KMS-11 (cell line): ENCODE results near the gene EVC2.

Source experiments
- H2AFZ ChIP-seq: fragments of 200-600 bp; sonication (generic); 2 replicates; pipeline ENCODE4 v1.6.1; 2016; ENCODE audit warnings: antibody characterized with exemption, mixed run types, low read depth
- H3K27ac ChIP-seq: fragments of 200-600 bp; sonication (generic); 2 replicates; pipeline ENCODE4 v1.6.1; 2016; ENCODE audit warnings: mild to moderate bottlenecking, mixed run types
- H3K27me3 ChIP-seq: fragments of 200-600 bp; sonication (generic); 2 replicates; pipeline ENCODE4 v1.6.1; 2017; ENCODE audit warnings: mild to moderate bottlenecking, low read depth, mixed run types, moderate library complexity; ENCODE audit not compliant: insufficient read depth
- H3K36me3 ChIP-seq: fragments of 200-600 bp; sonication (generic); 2 replicates; pipeline ENCODE4 v1.6.1; 2017; ENCODE audit warnings: mild to moderate bottlenecking, mixed run types; ENCODE audit not compliant: insufficient read depth
- H3K4me1 ChIP-seq: fragments of 200-600 bp; sonication (generic); 2 replicates; pipeline ENCODE4 v1.6.1; 2016; ENCODE audit warnings: mild to moderate bottlenecking, low read depth, mixed run types; ENCODE audit not compliant: poor library complexity, severe bottlenecking
- H3K4me2 ChIP-seq: fragments of 200-600 bp; sonication (generic); 2 replicates; pipeline ENCODE4 v1.7.0; 2016; ENCODE audit warnings: mild to moderate bottlenecking, mixed run types
- H3K4me3 ChIP-seq: fragments of 200-600 bp; sonication (generic); IDR thresholded peaks from 2 replicates; pipeline ENCODE4 v1.6.1; 2017; ENCODE audit warnings: low read depth, low read length, mixed read lengths; ENCODE audit not compliant: insufficient read depth
- H3K79me2 ChIP-seq: fragments of 200-600 bp; sonication (generic); 2 replicates; pipeline ENCODE4 v1.6.1; 2016; ENCODE audit warnings: low read depth, mixed run types; ENCODE audit not compliant: insufficient read depth
- H3K9ac ChIP-seq: fragments of 200-600 bp; sonication (generic); 2 replicates; pipeline ENCODE4 v1.6.1; 2016; ENCODE audit warnings: mild to moderate bottlenecking, mixed run types
- H4K20me1 ChIP-seq: fragments of 200-600 bp; sonication (generic); 2 replicates; pipeline ENCODE4 v1.6.1; 2016; ENCODE audit warnings: mild to moderate bottlenecking, mixed run types; ENCODE audit not compliant: insufficient read depth
- TF ChIP-seq, protein P1 (sequence below): fragments of 200-600 bp; sonication (generic); conservative IDR thresholded peaks from 2 replicates; pipeline ENCODE4 v1.6.1; 2017; ENCODE audit warnings: low read depth, mild to moderate bottlenecking, antibody characterized with exemption, low read length, moderate library complexity, mixed read lengths

Gene EVC2

GRCh38 chr4:5721923-5722322 is 13.6 kb upstream of the EVC2 start:
- H3K36me3 ChIP-seq: no peaks in the 10 kb centered on the region
- H3K79me2 ChIP-seq: peaks cover 25% of the 10 kb centered on the region
- no peak overlapping the region for H3K4me2 ChIP-seq
- TF ChIP-seq, protein P1, sequence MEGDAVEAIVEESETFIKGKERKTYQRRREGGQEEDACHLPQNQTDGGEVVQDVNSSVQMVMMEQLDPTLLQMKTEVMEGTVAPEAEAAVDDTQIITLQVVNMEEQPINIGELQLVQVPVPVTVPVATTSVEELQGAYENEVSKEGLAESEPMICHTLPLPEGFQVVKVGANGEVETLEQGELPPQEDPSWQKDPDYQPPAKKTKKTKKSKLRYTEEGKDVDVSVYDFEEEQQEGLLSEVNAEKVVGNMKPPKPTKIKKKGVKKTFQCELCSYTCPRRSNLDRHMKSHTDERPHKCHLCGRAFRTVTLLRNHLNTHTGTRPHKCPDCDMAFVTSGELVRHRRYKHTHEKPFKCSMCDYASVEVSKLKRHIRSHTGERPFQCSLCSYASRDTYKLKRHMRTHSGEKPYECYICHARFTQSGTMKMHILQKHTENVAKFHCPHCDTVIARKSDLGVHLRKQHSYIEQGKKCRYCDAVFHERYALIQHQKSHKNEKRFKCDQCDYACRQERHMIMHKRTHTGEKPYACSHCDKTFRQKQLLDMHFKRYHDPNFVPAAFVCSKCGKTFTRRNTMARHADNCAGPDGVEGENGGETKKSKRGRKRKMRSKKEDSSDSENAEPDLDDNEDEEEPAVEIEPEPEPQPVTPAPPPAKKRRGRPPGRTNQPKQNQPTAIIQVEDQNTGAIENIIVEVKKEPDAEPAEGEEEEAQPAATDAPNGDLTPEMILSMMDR: no peak
- no peak overlapping the region for H2AFZ ChIP-seq
- H3K27ac ChIP-seq: no peak overlapping the region
- no peaks in the 10 kb centered on the region for H3K4me1 ChIP-seq
- no peaks in the 10 kb centered on the region for H4K20me1 ChIP-seq
- H3K4me3 ChIP-seq: no peak overlapping the region
- no peak overlapping the region for H3K9ac ChIP-seq
- no peaks in the 10 kb centered on the region for H3K27me3 ChIP-seq

DNA sequence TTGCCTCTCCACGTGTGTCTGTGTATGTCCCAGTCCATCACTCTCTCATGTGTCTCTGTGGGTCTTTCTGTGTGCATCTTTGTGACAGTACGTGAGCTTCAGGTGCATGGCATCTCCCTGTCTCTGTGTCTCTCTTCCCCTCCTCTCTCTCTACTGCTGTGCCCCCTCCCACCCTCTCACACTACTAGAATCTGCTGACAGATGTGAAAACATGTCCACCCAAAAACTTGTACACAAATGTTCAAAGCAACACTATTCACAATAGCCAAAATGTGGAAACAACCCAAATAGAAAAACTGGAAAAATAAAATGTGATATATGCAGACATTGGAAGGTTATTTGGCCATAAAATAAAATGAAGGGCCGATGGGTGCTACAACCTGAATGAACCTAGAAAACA is 12.6 kb upstream of the EVC2 start:
- no peaks in the 10 kb centered on the region for H3K36me3 ChIP-seq
- TF ChIP-seq, protein P1: no peak
- peaks cover 32% of the 10 kb centered on the region for H3K79me2 ChIP-seq
- H4K20me1 ChIP-seq: no peaks in the 10 kb centered on the region
- no peaks in the 10 kb centered on the region for H3K27me3 ChIP-seq
- no peak overlapping the region for H3K9ac ChIP-seq
- H3K27ac ChIP-seq: no peak overlapping the region
- no peak overlapping the region for H3K4me2 ChIP-seq
- no peak overlapping the region for H3K4me3 ChIP-seq
- no peaks in the 10 kb centered on the region for H3K4me1 ChIP-seq
- H2AFZ ChIP-seq: no peak overlapping the region

GRCh38 chr4:5720157-5720850 is 11.9 kb upstream of the EVC2 start:
- Histone ChIP-seq H3K79me2 (peaks cover 34% of the 10 kb centered on the region), H3K27me3 (no peaks in the 10 kb centered on the region), H3K4me2 (no peak overlapping the region), H2AFZ (no peak overlapping the region), H3K27ac (no peak overlapping the region), H3K4me1 (no peaks in the 10 kb centered on the region), H3K9ac (no peak overlapping the region), H3K4me3 (no peak overlapping the region), H3K36me3 (no peaks in the 10 kb centered on the region), H4K20me1 (no peaks in the 10 kb centered on the region)
- TF ChIP-seq, protein P1: no peak

DNA sequence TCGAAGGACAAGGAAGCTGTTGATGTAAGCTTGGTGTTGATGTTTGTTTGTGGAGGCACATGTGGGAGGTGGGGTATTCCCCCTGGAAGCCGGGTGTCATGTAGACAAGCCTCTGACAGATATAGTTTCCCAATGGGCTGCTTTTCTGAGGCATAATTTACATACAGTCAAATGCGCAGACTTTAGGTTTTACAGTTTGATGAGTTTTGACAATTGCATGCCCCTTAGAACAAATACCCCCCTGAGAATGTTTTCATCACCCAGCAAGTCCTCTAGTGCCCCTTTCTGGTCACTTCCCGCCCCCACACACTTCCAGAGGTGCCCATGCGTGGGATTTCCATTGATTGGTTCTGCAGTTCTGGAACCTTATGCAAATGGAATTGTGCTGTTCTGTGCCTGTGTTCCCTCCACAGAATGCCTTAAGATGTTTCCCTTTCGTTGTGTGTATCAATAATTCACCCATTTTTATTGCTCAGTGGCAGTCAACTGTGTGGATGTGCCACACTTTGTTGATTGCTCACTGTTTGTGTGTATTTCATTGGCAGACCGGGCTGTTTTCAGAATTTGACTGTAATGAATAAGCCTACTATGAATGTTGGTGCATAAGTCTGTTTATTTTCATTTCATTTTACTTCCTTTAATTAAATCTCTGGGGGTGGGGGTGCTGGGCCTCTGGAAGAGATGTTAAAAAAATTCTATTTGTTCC is 11.1 kb upstream of the EVC2 start:
- Histone ChIP-seq H3K36me3 (no peaks in the 10 kb centered on the region), H4K20me1 (no peaks in the 10 kb centered on the region), H3K4me2 (no peak overlapping the region), H3K4me1 (peaks cover 8% of the 10 kb centered on the region), H2AFZ (no peak overlapping the region), H3K27ac (no peak overlapping the region), H3K79me2 (peaks cover 42% of the 10 kb centered on the region), H3K9ac (no peak overlapping the region), H3K4me3 (no peak overlapping the region), H3K27me3 (no peaks in the 10 kb centered on the region)
- TF ChIP-seq, protein P1: no peak
